ENCODE measurements around the gene EXOC3.

EXOC3 gene

GRCh38 chr5:438481-438981 lies 4.4 kb upstream of the EXOC3 start:
- no peak for DNase-seq (ENCODE audit: low read depth in 2 of 2, low spot score in 1 of 2)

GRCh38 chr5:439181-439580 lies 3.8 kb upstream of the EXOC3 start:
- DNase-seq (ENCODE audit: low read depth in 2 of 2, low spot score in 1 of 2), result no peak

GRCh38 chr5:439636-440035 lies 3.3 kb upstream of the EXOC3 start:
- no peak for DNase-seq (ENCODE audit: low read depth in 2 of 2, low spot score in 1 of 2)

- DNase-seq (ENCODE audit: low read depth in 2 of 2, low spot score in 1 of 2), result no peak
Observed at GRCh38 chr5:440401-441201, 2.4 kb upstream of the EXOC3 start.

- no peak for DNase-seq (ENCODE audit: low read depth in 2 of 2, low spot score in 1 of 2)
Observed at GRCh38 chr5:441996-442334, 1.0 kb upstream of the EXOC3 start.

GRCh38 chr5:443239-444151 lies 519 bp downstream of the EXOC3 start:
- no peak for DNase-seq (ENCODE audit: low read depth in 2 of 2, low spot score in 1 of 2)

GRCh38 chr5:444226-444625 lies 1.2 kb downstream of the EXOC3 start:
- no peak for DNase-seq (ENCODE audit: low read depth in 2 of 2, low spot score in 1 of 2)

- no peak for DNase-seq (ENCODE audit: low read depth in 2 of 2, low spot score in 1 of 2)
Observed at GRCh38 chr5:445591-445990, 2.6 kb downstream of the EXOC3 start.

- no peak for DNase-seq (ENCODE audit: low read depth in 2 of 2, low spot score in 1 of 2)
Observed at GRCh38 chr5:446066-446882, 3.3 kb downstream of the EXOC3 start.

- DNase-seq (ENCODE audit: low read depth in 2 of 2, low spot score in 1 of 2), result no peak
Observed at GRCh38 chr5:446883-447263, 3.9 kb downstream of the EXOC3 start.

GRCh38 chr5:447501-447900 lies 4.5 kb downstream of the EXOC3 start:
- DNase-seq (ENCODE audit: low read depth in 2 of 2, low spot score in 1 of 2), result no peak

- DNase-seq (ENCODE audit: low read depth in 2 of 2, low spot score in 1 of 2), result no peak
Observed at GRCh38 chr5:448061-448765, 5.2 kb downstream of the EXOC3 start.

GRCh38 chr5:448766-449090 lies 5.8 kb downstream of the EXOC3 start:
- no peak for DNase-seq (ENCODE audit: low read depth in 2 of 2, low spot score in 1 of 2)

GRCh38 chr5:449151-449550 lies 6.2 kb downstream of the EXOC3 start:
- DNase-seq (ENCODE audit: low read depth in 2 of 2, low spot score in 1 of 2), result no peak

- no peak for DNase-seq (ENCODE audit: low read depth in 2 of 2, low spot score in 1 of 2)
Observed at GRCh38 chr5:451587-452458, 8.8 kb downstream of the EXOC3 start.

- DNase-seq (ENCODE audit: low read depth in 2 of 2, low spot score in 1 of 2), result no peak
Observed at GRCh38 chr5:452978-453710, 10.2 kb downstream of the EXOC3 start.

- no peak for DNase-seq (ENCODE audit: low read depth in 2 of 2, low spot score in 1 of 2)
Observed at GRCh38 chr5:453725-454481, 10.9 kb downstream of the EXOC3 start.

GRCh38 chr5:454936-455335 lies 12.0 kb downstream of the EXOC3 start:
- no peak for DNase-seq (ENCODE audit: low read depth in 2 of 2, low spot score in 1 of 2)

GRCh38 chr5:455806-456205 lies 12.8 kb downstream of the EXOC3 start:
- no peak for DNase-seq (ENCODE audit: low read depth in 2 of 2, low spot score in 1 of 2)
